Activated naive CD4-positive, alpha-beta T cell treated with anti-CD3 and anti-CD28 coated beads, Interleukin-2, amount 50 U/mL, for 16 hours (primary cell): ENCODE measurements around the gene ANXA8.
"Not testable (repeated sequence)": the region's sequence is repeated elsewhere in the genome, so short reads cannot be mapped to it uniquely, and the experiment has no call there.

Source experiments
- DNase-seq: peaks from one replicate; pipeline ENCODE4 v3.0.0-alpha.2; 2020

ANXA8 gene

DNA sequence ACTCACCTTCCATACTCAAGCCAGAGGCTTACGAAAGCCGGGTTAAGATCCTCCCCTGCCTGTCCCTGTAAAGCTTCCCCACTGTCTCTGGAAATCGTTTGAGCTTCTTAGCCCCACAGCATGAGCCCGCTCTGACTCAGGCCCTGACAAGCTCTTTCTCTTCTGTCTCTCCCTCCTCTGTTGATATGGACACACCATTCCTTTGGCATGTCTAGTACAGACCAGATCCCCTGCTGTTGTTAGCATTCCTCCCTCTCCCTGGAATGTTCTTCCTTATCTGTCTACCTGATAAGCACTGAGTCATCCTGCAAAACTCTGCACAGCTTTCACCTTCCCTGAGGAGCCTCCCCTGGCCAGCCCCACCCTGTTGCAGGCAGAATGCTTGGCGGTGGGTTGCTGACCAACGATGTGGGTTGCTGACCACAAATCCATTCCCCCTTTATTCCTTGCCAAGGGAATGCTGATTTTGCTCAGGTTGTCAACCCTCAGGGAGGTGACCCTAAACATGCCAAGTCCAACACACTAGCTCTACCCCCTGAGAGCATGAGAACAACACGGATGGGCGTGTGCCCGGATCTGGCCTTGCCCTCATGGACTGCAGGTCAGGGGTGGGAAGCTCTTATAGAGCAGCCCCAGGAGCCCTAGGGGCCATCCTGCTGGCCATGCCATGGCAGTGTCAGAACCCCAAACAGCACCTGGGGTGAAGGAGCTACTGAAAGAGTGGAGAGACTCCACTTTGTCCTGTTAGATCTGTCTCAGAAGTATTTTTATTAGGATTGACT is 21.1 kb downstream of the ANXA8 start:
- DNase-seq: not testable (repeated sequence)

- not testable (repeated sequence) for DNase-seq
These were observed 22.6 kb downstream of the ANXA8 start for GRCh38 chr10:47461261-47461687.

DNA sequence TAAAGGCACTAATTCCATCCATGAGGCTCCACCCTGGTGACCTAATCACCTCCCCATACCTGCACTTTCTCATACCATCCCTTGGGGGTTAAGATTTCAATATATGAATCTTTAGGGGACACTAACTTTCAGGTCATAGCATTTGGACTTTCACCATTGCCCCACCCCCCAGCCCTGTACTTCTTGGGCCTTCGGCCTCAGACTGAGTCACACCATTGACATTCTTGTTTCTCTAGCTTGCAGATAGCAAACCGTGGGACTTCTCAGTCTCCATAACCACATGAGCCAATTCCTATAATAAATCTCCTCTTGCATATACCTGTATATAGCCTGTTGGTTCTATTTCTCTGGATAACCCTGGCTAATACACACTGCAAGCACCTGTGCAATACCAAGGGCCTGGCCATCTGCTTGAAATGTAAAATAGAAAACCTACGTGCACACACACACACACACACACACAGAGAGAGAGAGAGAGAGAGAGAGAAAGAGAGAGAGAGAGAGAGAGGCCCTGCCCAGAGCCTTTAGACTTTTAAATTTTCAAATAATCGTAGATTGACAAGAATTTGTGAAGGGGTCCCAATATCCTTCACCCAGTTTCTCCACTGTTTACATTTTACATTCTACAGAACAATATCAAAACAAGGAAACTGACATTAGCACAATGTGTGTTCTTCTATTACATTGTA is 25.3 kb downstream of the ANXA8 start:
- DNase-seq: no peak

- no peak for DNase-seq
These were observed 26.1 kb downstream of the ANXA8 start for GRCh38 chr10:47457826-47458225.

- no peak for DNase-seq
These were observed 26.4 kb downstream of the ANXA8 start for GRCh38 chr10:47457528-47457820.

- no peak for DNase-seq
These were observed 27.0 kb downstream of the ANXA8 start for GRCh38 chr10:47456794-47457527.

DNA sequence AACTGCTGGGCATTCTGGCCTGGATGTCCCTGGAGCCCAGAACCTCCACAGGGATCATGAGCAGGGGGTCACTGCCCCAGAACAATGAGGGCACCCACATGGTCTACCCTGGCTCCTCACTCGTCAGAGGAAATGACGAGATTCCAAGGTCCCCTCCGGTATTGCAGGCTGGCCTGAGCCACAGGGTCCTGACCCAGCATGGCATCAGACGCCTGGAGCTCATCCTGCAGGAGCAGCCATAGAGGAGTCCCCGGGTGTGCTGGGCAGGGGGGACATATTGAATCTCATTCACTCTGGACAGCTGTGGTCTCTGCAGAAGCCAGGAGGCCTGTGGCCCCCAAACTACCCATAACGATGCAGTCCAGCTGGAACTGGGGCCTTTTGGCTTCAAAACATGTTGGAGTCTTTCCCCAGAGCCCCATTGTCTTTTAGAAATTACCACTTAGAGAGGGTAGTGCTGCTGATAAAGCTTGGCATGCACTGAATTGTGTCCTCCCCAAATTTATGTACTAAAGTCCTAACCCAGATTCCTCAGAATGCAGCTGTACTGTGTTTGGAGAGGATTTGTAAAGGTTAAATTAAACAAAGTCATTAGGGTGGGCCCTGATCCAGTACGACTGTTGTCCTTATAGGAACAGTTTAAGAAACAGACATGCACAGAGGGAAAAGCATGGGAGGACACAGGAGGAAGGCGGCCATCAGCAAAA is 27.7 kb downstream of the ANXA8 start:
- DNase-seq: no peak

- not testable (repeated sequence) for DNase-seq
These were observed 28.4 kb downstream of the ANXA8 start for GRCh38 chr10:47455350-47456078.

GRCh38 chr10:47454780-47455058 is 29.2 kb downstream of the ANXA8 start:
- no peak for DNase-seq

DNA sequence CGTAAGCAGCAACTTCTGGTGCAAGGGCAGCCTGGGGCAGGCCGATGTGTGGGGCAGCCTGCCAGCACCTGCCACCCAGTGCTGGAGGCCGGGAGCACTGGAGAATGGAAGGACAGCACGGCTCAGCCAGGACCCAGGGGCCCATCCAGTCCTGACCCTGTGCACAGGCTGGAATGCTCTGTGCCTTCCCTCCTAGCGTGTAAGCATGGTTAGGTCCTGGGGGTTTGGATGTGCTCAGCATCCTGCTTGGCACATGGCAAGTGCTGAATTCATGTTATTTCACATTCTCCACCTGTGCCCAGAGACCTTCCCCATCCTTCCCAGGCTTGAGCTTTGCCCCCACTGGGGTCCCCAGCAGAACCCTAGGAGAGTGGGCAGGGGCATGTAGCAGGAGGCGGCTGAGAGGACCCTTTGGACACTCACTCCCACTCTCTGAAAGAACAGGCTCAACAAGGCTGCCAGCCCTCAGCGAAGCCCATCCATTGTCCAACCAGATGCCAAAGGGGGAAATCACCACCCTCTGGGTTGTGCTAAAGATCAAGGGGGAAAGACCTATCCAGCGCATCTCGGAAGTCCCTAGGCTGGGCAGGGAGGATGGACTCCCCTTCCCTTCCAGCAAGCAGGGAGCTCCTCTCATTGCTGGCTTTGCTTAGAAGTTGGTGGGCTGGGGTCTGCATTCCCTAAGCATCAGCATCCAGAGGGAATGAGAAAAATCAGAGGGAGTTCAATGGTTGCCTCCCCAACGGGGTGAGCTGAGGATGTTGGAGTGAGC is 29.7 kb downstream of the ANXA8 start:
- DNase-seq: no peak

GRCh38 chr10:47453141-47454007 is 30.5 kb downstream of the ANXA8 start:
- DNase-seq: no peak

- DNase-seq: no peak
These were observed 31.3 kb downstream of the ANXA8 start for GRCh38 chr10:47452495-47453140.

- DNase-seq: no peak
These were observed 31.9 kb downstream of the ANXA8 start for GRCh38 chr10:47451998-47452494.

GRCh38 chr10:47451273-47451997 is 32.5 kb downstream of the ANXA8 start:
- no peak for DNase-seq

DNA sequence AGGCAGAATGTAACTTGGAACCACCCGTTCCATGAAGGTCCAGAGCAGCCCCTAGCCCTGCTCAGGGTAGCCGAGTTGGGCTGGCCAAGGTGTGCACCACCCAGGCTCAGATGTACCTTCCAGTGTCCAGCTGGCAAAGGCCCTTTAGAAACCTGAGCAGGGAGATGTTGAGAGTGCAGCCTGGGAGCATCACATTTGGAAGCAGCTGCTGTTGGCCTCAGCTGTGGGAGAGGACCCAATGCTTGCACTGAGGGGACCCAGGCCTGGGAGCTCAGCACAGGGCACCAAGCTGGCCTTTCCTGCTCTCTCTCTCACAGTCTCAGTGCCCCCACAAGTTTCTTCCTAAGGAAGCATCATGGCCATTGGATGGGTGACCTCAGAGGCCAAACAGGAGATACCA is 33.5 kb downstream of the ANXA8 start:
- no peak for DNase-seq

GRCh38 chr10:47449979-47450378 is 33.9 kb downstream of the ANXA8 start:
- DNase-seq: no peak

- DNase-seq: no peak
These were observed 34.6 kb downstream of the ANXA8 start for GRCh38 chr10:47449102-47449978.

DNA sequence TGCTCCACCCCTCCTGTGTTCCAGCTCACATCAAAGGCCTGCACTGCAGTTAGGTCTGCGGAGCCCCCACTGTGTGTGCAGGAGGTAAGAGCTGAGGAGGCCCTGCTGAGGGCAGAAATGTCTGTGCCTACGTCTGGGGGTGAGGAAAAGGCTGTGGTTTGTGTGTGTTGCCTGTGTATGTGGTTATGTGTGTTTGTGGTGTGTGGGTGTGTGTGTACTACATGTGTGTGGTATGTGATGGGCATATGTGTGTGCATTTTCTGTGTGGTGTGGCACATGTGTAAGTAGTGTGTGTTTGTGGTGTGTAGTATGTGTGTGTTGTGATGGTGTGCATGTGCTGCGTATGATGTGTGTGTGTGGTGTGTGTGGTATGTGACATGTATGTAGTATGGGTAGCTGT is 36.2 kb downstream of the ANXA8 start:
- no peak for DNase-seq

- DNase-seq: no peak
These were observed 36.7 kb downstream of the ANXA8 start for GRCh38 chr10:47447209-47447608.
